MCF 10A (cell line): ENCODE measurements around the gene TMEM145. TPM values are rescaled to one million over a fixed set of nuclear protein-coding genes. Genes with fewer than 3 reads are reported as not detected.

Source experiments
- BruUV-seq: library from RNA; stranded (reverse); fragments of 400-500 nt; replicated peaks from 2 replicates; lab custom pipeline; 2021; lab: Mats Ljungman, UMichigan
- CTCF ChIA-PET: fragments of 300-600 bp; sonication (Branson Sonifier 250); formaldehyde crosslinking; extraction: SDS; loops from one replicate; lab custom pipeline; 2021; ENCODE audit warnings: antibody characterized with exemption, inconsistent platforms; lab: Yijun Ruan, JAX
- POLR2A ChIA-PET: fragments of 300-600, 350-650 bp; sonication (Branson Sonifier 250); formaldehyde crosslinking; extraction: SDS; loops from one replicate; lab custom pipeline; 2020; ENCODE audit warnings: antibody characterized with exemption, inconsistent platforms; lab: Yijun Ruan, JAX
- DNase-seq: peaks from one replicate; pipeline ENCODE4 v3.0.0-alpha.2; 2018; ENCODE audit not compliant: unreplicated experiment
- H3K27ac Mint-ChIP-seq: one replicate; pipeline ENCODE4 v1.8.0; 2022; ENCODE audit warnings: mild to moderate bottlenecking, low read depth, mixed read lengths; ENCODE audit not compliant: unreplicated experiment
- H3K27me3 Mint-ChIP-seq: one replicate; pipeline ENCODE4 v1.8.0; 2022; ENCODE audit warnings: mixed read lengths; ENCODE audit not compliant: insufficient read depth, unreplicated experiment
- H3K36me3 Mint-ChIP-seq: one replicate; pipeline ENCODE4 v1.8.0; 2022; ENCODE audit warnings: mild to moderate bottlenecking, moderate library complexity, mixed read lengths; ENCODE audit not compliant: insufficient read depth, unreplicated experiment
- H3K4me1 Mint-ChIP-seq: one replicate; pipeline ENCODE4 v1.8.0; 2022; ENCODE audit warnings: mixed read lengths; ENCODE audit not compliant: insufficient read depth, unreplicated experiment
- H3K4me3 Mint-ChIP-seq: one replicate; pipeline ENCODE4 v1.8.0; 2022; ENCODE audit warnings: mild to moderate bottlenecking, moderate library complexity, mixed read lengths; ENCODE audit not compliant: unreplicated experiment
- H3K9me3 Mint-ChIP-seq: one replicate; pipeline ENCODE4 v1.8.0; 2022; ENCODE audit warnings: mixed read lengths; ENCODE audit not compliant: unreplicated experiment
- intact Hi-C: fragments of 100-400 bp; cut with micrococcal nuclease; formaldehyde crosslinking; loops from 2 replicates; pipeline ENCODE4 v1.14.1; 2022
- total RNA-seq: library from RNA; stranded (reverse); gene quantifications from 2 replicates; pipeline ENCODE4 v1.2.3, GENCODE V29; 2022
- TF ChIP-seq, protein P1 (sequence below): fragments of 200-600 bp; IDR thresholded peaks from one replicate; pipeline ENCODE4 v1.8.0; 2022; ENCODE audit warnings: antibody characterized with exemption, mild to moderate bottlenecking; ENCODE audit not compliant: unreplicated experiment

TMEM145 gene
- total RNA-seq, 1 experiment from 2014 or later, result not detected

- DNase-seq, result peak; percentile 35
- H3K4me3 Mint-ChIP-seq, result no peak overlapping the region
- ChIA-PET CTCF (interaction anchor here (0.7 to 7.2 kb wide), 7 partner anchors 12 to 159 kb away, joined by 3 to 145 read pairs (median 5); partner anchors contain the start of genes GSK3A and PAFAH1B3), POLR2A (interaction anchor here (0.6 to 7.5 kb wide), 9 partner anchors 12 to 153 kb away, joined by 3 to 158 read pairs (median 3); partner anchors contain the start of genes CIC, GSK3A, PAFAH1B3 and PRR19)
- H3K36me3 Mint-ChIP-seq, result peaks cover 9% of the 10 kb centered on the region
- H3K27me3 Mint-ChIP-seq, result no peaks in the 10 kb centered on the region
- BruUV-seq, result no TSS peak
- no peaks in the 10 kb centered on the region for H3K9me3 Mint-ChIP-seq
- peak overlapping the region; percentile 64 for H3K27ac Mint-ChIP-seq
- TF ChIP-seq, protein P1, sequence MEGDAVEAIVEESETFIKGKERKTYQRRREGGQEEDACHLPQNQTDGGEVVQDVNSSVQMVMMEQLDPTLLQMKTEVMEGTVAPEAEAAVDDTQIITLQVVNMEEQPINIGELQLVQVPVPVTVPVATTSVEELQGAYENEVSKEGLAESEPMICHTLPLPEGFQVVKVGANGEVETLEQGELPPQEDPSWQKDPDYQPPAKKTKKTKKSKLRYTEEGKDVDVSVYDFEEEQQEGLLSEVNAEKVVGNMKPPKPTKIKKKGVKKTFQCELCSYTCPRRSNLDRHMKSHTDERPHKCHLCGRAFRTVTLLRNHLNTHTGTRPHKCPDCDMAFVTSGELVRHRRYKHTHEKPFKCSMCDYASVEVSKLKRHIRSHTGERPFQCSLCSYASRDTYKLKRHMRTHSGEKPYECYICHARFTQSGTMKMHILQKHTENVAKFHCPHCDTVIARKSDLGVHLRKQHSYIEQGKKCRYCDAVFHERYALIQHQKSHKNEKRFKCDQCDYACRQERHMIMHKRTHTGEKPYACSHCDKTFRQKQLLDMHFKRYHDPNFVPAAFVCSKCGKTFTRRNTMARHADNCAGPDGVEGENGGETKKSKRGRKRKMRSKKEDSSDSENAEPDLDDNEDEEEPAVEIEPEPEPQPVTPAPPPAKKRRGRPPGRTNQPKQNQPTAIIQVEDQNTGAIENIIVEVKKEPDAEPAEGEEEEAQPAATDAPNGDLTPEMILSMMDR, result no peak
- intact Hi-C loops, result no loop called here
- H3K4me1 Mint-ChIP-seq, result peaks cover 32% of the 10 kb centered on the region
Observed at GRCh38 chr19:42281827-42282762, 31.0 kb upstream of the TMEM145 start.

- Mint-ChIP-seq H3K9me3 (no peaks in the 10 kb centered on the region), H3K27ac (no peak overlapping the region), H3K4me1 (peaks cover 32% of the 10 kb centered on the region), H3K36me3 (peaks cover 16% of the 10 kb centered on the region), H3K27me3 (no peaks in the 10 kb centered on the region), H3K4me3 (no peak overlapping the region)
- intact Hi-C loops, result loop anchor here (1.0 kb wide), 2 partner anchors 15 to 37 kb away; no protein-coding TSS in a partner anchor
- TF ChIP-seq, protein P1, result no peak
- ChIA-PET POLR2A (interaction anchor here (0.6 to 7.5 kb wide), 5 partner anchors 13 to 37 kb away, joined by 3 to 158 read pairs (median 3); partner anchors contain the start of genes CIC and GSK3A), CTCF (interaction anchor here (0.7 to 7.2 kb wide), 5 partner anchors 12 to 158 kb away, joined by 3 to 145 read pairs (median 4); partner anchors contain the start of gene GSK3A)
- DNase-seq, result no peak
- no TSS peak for BruUV-seq
Observed at GRCh38 chr19:42282819-42283187, 30.3 kb upstream of the TMEM145 start.

- Mint-ChIP-seq H3K27me3 (no peaks in the 10 kb centered on the region), H3K27ac (no peak overlapping the region), H3K36me3 (peaks cover 14% of the 10 kb centered on the region), H3K4me3 (no peak overlapping the region), H3K9me3 (no peaks in the 10 kb centered on the region), H3K4me1 (peaks cover 27% of the 10 kb centered on the region)
- DNase-seq, result peak; percentile 96
- ChIA-PET POLR2A (interaction anchor here (0.7 to 7.5 kb wide), 6 partner anchors 13 to 40 kb away, joined by 3 to 158 read pairs (median 8); partner anchors contain the start of genes CIC and GSK3A), CTCF (interaction anchor here (0.7 to 7.2 kb wide), 4 partner anchors 13 to 157 kb away, joined by 3 to 145 read pairs (median 10); partner anchors contain the start of gene GSK3A)
- BruUV-seq, result no TSS peak
- TF ChIP-seq, protein P1, result no peak
- intact Hi-C loops, result loop anchor here (1.0 kb wide), 2 partner anchors 15 to 37 kb away; no protein-coding TSS in a partner anchor
Observed at GRCh38 chr19:42283188-42284065, 29.7 kb upstream of the TMEM145 start.
